Skeletal muscle tissue (tissue), 4 donors: Measurements from ENCODE around the gene ATP8B2. TPM values are rescaled to one million over a fixed set of nuclear protein-coding genes. Genes with fewer than 3 reads are reported as not detected.
"Not testable (repeated sequence)": the region's sequence is repeated elsewhere in the genome, so short reads cannot be mapped to it uniquely, and the experiment has no call there.

Source experiments
- H3K27ac ChIP-seq: one replicate; pipeline ENCODE4 v1.7.0; 2013; ENCODE audit warnings: mild to moderate bottlenecking, low read depth, low read length, inconsistent platforms
- H3K27me3 ChIP-seq, 3 donors: one replicate each; pipeline ENCODE4 v1.7.0; 2013; ENCODE audit warnings: low read length in 3 of 3; ENCODE audit not compliant: control insufficient read depth in 3 of 3, insufficient read depth in 3 of 3
- H3K36me3 ChIP-seq, 3 donors: one replicate each; pipeline ENCODE4 v1.7.0; 2013; ENCODE audit warnings: low read length in 3 of 3; ENCODE audit not compliant: control insufficient read depth in 3 of 3, insufficient read depth in 3 of 3
- H3K4me1 ChIP-seq, 3 donors: one replicate each; pipeline ENCODE4 v1.7.0; 2013; ENCODE audit warnings: low read length in 3 of 3, mild to moderate bottlenecking in 3 of 3; ENCODE audit not compliant: control insufficient read depth in 3 of 3, insufficient read depth in 3 of 3
- H3K4me3 ChIP-seq, 3 donors: one replicate each; pipeline ENCODE4 v1.7.0; 2013; ENCODE audit warnings: low read length in 3 of 3
- H3K9ac ChIP-seq, 3 donors: one replicate each; pipeline ENCODE4 v1.7.0; 2013; ENCODE audit warnings: low read length in 3 of 3, mild to moderate bottlenecking in 3 of 3, moderate library complexity in 2 of 3, low read depth in 1 of 3
- H3K9me3 ChIP-seq, 3 donors: one replicate each; pipeline ENCODE4 v1.7.0; 2013; ENCODE audit warnings: low read length in 3 of 3; ENCODE audit not compliant: control insufficient read depth in 3 of 3
- total RNA-seq: library from RNA; depleted of rRNA; stranded (reverse); fragments of >200 nt; gene quantifications from one replicate; pipeline ENCODE4 v1.2.3, GENCODE V29; 2014
- donor health status: Osteomylitis.

Gene ATP8B2, protein sequence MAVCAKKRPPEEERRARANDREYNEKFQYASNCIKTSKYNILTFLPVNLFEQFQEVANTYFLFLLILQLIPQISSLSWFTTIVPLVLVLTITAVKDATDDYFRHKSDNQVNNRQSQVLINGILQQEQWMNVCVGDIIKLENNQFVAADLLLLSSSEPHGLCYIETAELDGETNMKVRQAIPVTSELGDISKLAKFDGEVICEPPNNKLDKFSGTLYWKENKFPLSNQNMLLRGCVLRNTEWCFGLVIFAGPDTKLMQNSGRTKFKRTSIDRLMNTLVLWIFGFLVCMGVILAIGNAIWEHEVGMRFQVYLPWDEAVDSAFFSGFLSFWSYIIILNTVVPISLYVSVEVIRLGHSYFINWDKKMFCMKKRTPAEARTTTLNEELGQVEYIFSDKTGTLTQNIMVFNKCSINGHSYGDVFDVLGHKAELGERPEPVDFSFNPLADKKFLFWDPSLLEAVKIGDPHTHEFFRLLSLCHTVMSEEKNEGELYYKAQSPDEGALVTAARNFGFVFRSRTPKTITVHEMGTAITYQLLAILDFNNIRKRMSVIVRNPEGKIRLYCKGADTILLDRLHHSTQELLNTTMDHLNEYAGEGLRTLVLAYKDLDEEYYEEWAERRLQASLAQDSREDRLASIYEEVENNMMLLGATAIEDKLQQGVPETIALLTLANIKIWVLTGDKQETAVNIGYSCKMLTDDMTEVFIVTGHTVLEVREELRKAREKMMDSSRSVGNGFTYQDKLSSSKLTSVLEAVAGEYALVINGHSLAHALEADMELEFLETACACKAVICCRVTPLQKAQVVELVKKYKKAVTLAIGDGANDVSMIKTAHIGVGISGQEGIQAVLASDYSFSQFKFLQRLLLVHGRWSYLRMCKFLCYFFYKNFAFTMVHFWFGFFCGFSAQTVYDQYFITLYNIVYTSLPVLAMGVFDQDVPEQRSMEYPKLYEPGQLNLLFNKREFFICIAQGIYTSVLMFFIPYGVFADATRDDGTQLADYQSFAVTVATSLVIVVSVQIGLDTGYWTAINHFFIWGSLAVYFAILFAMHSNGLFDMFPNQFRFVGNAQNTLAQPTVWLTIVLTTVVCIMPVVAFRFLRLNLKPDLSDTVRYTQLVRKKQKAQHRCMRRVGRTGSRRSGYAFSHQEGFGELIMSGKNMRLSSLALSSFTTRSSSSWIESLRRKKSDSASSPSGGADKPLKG
- total RNA-seq = 23.0 TPM

DNA sequence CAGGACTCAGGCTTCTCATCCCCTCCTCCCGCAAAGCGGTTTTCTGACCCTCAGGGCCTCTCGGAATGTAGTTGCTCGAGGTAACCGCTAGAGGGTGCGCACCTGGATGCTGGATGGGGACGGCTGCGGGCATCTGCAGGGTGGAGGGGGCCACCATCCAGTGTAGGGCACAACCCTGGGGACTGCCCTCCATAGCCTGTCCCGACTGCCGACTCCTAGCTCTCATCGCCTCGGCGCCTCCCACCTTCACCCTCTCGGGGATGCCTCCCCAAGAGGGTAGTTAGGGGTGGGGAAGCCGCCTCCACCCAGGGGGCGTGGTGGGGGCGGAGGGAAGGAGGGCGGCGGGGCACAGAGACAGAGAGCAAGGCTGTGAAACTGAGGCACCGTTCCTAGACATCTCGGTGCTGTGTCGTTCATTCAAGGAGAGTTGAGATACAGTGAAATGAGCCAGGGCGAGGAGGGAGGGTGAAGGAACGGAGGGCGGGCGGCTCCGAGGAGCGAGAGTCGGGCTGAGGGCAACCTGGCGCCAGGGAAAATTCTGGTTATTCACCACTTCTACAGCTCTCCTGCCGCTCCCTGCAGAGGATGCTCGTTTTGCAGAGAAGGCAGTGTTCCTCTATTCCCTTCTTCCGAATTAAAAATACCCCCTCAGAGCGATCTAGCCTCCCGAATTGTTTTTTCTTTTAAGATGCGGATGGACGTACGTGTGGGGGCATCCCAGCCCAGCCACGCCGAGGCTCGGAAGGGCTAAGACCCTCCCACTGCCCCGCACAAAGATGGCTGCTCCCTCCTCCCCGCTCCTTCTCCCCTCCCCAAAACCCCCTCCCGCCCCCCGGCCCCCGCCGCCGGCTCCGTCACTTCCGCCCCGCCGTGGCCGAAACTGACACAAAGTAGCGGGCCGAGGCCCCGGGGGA lies at the start of gene ATP8B2:
TSS of gene ATP8B2 (plus strand) at position 857 of the 914 bp plus-strand sequence. CDS start 2,617 bp downstream, outside the sequence.
- H3K9me3 ChIP-seq = no peaks in the 10 kb centered on the region
- peaks cover 29 to 33% (median 31%) of the 10 kb centered on the region in 3 donors for H3K4me1 ChIP-seq
- H3K4me3 ChIP-seq = peak within 1 kb of the TSS; percentile 68 to 79 (median 73)
- H3K9ac ChIP-seq = peak within 1 kb of the TSS; percentile 69 to 80 (median 73)
- H3K27ac ChIP-seq = peak within 1 kb of the TSS; percentile 80
- H3K36me3 ChIP-seq = no peaks in the 10 kb centered on the region
- H3K27me3 ChIP-seq = peaks cover 11 to 59% (median 51%) of the 10 kb centered on the region in 3 donors

DNA sequence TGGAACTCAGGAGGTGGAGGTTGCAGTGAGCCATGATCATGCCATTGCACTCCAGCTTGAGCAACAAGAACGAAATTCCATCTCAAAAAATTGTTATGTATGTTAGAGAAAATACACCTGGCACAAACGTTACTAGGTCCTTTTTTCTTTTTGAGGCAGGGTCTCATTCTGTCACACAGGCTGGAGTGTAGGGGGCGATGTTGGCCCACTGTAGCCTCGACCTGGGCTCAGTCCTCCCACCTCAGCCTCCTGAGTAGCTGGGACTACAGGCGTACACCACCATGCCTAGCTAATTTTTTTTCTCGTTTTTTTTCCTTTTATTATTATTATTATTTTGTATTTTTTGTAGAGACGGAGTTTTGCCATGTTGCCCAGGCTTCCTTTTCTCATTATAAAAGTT lies 48.5 kb upstream of the ATP8B2 start:
- Histone ChIP-seq H3K9ac (no peak overlapping the region), H3K9me3 (no peaks in the 10 kb centered on the region), H3K4me1 (peaks cover 9 to 15% (median 13%) of the 10 kb centered on the region in 3 donors), H3K36me3 (peaks cover 14 to 24% (median 20%) of the 10 kb centered on the region in 3 donors), H3K27ac (no peak overlapping the region), H3K4me3 (no peak overlapping the region), H3K27me3 (no peaks in the 10 kb centered on the region)

DNA sequence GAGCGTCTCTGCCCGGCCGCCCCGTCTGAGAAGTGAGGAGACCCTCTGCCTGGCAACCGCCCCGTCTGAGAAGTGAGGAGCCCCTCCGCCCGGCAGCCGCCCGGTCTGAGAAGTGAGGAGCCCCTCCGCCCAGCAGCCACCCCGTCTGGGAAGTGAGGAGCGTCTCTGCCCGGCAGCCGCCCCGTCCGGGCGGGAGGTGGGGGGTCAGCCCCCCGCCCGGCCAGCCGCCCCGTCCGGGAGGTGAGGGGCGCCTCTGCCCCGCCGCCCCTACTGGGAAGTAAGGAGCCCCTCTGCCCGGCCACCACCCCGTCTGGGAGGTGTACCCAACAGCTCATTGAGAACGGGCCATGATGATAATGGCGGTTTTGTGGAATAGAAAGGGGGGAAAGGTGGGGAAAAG lies 37.7 kb upstream of the ATP8B2 start:
- H3K9me3 ChIP-seq, H3K36me3 ChIP-seq, H3K4me1 ChIP-seq, H3K9ac ChIP-seq, H3K27me3 ChIP-seq, H3K4me3 ChIP-seq, H3K27ac ChIP-seq: not testable (repeated sequence)

DNA sequence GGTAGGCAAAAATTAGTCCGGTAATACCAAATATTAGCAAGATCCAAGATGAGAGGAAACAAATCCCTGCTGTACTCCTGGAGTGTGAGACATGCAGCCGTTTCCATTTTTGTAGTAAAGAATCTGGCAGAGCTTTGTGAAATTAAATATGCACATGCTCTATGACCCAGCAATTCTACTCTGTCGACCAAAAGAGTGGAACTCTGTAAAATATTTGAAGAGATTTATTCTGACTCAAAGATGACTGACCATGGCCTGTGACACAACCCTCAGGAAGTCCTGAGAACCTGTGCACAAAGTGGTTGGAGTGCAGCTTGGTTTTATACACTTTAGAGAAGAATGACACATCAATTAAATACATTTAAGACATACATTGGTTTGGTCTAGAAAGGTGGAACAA lies 36.7 kb upstream of the ATP8B2 start:
- Histone ChIP-seq H3K27ac (no peak overlapping the region), H3K27me3 (no peaks in the 10 kb centered on the region), H3K4me3 (no peak overlapping the region), H3K9me3 (no peaks in the 10 kb centered on the region), H3K4me1 (no peaks in the 10 kb centered on the region), H3K9ac (no peak overlapping the region), H3K36me3 (no peaks in the 10 kb centered on the region)

DNA sequence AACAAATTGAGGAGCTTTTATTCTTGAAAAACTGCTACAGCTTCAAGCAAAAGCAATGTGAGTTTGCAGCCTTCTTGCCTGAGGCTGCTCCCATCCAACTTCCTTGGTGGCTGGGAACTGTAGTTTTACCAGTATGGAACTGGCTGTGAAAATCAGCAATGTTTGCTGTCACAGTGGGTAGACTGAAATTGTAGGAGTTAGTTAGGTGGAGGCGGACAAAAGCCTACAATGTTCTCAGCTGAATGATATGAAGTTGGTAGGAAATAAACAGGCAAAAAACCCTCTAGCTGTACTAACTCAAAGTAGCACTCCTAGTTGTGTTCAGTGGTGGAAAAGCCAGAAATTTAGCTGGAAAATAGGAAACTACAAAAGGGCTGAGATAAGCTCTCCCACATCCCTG lies 34.4 kb upstream of the ATP8B2 start:
- Histone ChIP-seq H3K4me1 (no peaks in the 10 kb centered on the region), H3K9ac (no peak overlapping the region), H3K27ac (no peak overlapping the region), H3K4me3 (no peak overlapping the region), H3K36me3 (no peaks in the 10 kb centered on the region), H3K9me3 (peaks cover 0 to 4% (median 0%) of the 10 kb centered on the region in 3 donors), H3K27me3 (no peaks in the 10 kb centered on the region)

DNA sequence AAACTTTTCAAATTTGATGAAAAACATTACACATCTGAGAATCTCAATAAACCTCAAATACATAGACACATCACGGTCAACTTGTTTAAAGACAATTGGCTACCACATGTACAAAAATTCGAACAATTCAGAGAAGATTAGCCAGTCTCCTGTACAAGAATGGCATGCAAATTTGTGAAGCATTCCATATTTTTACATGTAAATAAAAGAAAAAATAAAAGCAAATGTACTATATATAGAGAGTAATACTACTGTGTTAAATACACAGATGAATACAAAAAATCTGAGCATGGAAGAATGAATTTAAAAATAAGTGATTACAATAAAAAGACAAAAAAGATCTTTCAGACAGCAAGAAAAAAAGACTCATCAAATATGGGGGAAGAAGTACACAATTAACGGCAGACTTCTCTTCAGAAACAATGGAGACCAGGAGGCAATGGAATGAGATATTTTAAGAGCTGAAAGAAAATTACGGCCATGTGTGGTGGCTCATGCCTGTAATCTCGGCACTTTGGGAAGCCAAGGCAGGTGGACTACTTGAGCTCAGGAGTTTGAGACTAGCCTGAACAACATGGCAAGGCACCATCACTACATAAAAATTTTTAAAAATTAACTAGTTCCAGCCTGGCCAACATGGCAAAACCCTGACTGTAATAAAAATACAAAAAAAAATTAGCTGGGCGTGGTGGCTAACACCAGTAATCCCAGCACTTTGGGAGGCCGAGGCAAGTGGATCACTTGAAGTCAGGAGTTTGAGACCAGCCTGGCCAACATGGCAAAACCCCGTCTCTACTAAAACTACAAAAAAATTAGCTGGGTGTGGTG lies 29.7 kb upstream of the ATP8B2 start:
- Histone ChIP-seq H3K9ac (no peak overlapping the region), H3K27me3 (no peaks in the 10 kb centered on the region), H3K4me3 (no peak overlapping the region), H3K4me1 (no peaks in the 10 kb centered on the region), H3K36me3 (no peaks in the 10 kb centered on the region), H3K27ac (no peak overlapping the region), H3K9me3 (peaks cover 0 to 4% (median 0%) of the 10 kb centered on the region in 3 donors)

DNA sequence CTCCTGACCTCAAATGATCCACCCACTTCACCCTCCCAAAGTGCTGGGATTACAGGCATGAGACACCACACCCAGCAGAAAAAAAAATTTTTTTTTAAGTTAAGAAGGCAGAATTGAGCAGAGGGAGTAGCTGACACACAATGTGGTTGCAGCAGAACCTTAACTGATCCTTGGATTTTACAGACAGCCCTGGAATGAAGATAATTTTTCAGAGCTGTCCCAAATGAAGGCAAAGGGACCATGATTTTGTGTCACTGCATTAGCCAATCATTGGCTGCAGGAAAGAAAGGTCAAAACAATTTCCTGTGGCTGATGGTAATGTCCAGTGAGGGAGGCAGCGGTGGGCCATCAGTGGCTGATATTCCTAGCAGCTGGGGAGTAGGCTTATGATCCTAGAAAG lies 23.7 kb upstream of the ATP8B2 start:
- Histone ChIP-seq H3K36me3 (no peaks in the 10 kb centered on the region), H3K9me3 (no peaks in the 10 kb centered on the region), H3K4me3 (no peak overlapping the region), H3K27me3 (peaks cover 0 to 3% (median 0%) of the 10 kb centered on the region in 3 donors), H3K4me1 (no peaks in the 10 kb centered on the region), H3K9ac (no peak overlapping the region), H3K27ac (no peak overlapping the region)

DNA sequence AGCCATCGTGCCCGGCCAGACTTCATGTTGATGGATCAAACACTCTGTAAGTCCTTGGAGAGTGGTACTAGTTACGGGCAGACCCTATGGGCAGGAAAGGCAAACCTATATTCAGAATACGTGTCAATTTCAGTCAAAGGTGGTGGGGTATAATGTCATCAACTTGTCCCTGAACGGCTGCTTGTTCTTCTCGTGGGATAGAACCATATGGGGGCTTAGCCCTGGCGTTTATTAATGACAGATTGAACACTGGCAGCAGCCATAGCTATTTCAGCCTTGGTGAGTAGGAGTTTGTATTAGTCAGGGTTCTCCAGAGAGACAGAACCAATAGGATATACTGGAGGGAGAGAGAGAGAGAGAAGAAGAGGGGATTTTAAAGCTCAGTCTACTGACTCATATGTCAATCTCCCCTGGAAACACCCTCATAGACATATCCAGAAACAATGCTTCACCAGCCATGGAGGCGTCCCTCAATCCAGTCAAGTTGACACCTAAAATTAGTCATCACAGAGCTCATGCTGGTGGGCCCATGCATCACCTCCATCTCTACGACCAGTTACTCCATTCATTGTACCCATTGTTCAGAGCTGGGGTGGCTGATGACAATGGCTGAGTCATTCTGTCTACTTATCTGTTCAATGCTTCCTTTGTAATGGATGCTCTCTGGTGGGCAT lies 20.5 kb upstream of the ATP8B2 start:
- Histone ChIP-seq H3K9me3 (no peaks in the 10 kb centered on the region), H3K4me3 (no peak overlapping the region), H3K4me1 (no peaks in the 10 kb centered on the region), H3K9ac (no peak overlapping the region), H3K36me3 (no peaks in the 10 kb centered on the region), H3K27me3 (peaks cover 0 to 3% (median 0%) of the 10 kb centered on the region in 3 donors), H3K27ac (no peak overlapping the region)
